ENCODE data around the gene KASH5.

DNA sequence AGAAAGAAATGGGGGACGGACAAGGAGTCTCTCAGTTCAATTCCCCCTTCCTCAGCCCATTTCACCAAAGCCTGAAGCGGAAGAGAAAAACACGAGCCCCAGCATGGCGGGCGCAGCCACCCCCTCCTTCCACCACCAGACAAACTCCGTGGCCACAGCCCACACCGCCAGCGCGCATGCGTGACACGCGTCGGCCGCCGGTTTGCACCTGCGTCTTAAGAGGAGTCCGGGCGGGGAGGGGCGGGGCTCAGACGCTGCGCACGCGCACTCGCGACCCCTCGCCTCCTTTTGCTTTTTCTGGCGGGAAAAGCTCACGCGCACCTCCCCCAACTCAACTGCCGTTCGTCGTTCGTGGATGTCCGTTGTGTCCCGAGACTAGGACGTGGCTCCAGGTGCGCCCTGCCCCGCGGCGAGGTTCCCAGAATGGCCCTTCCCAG lies at the start of gene KASH5:
- TF ChIP-seq SMC3 (IDR thresholded peaks at IDR 0.05) (no peak), RNF2 (IDR thresholded peaks at IDR 0.05; ENCODE audit: borderline replicate concordance, low read depth) (no peak)

Measured in A549 (cell line).